Testis (tissue), 2 donors: ENCODE data around the gene ZFAND6.

Experiments
- CTCF ChIP-seq, 3 experiments: fragments of 450-650 bp in 2 of 3; fragments of 200-600 bp in 1 of 3; sonication (generic) in 1 of 3; IDR thresholded peaks; one replicate each; pipeline ENCODE4 v1.5.1; 2016 to 2019; ENCODE audit warnings: antibody characterized with exemption in 3 of 3, mild to moderate bottlenecking in 2 of 3, moderate library complexity in 1 of 3
- POLR2A ChIP-seq: fragments of 450-650 bp; IDR thresholded peaks from one replicate; pipeline ENCODE4 v1.6.1; 2017; ENCODE audit warnings: antibody characterized with exemption, mild to moderate bottlenecking, moderate library complexity

GRCh38 chr15:80121546-80121945 is 62.1 kb downstream of the ZFAND6 start:
- no peak for TF ChIP-seq CTCF (IDR thresholded peaks at IDR 0.05)
- TF ChIP-seq POLR2A, result no peak
